ENCODE data around the gene RWDD1.

RWDD1 gene

GRCh38 chr6:116615937-116616736 is 44.8 kb downstream of the RWDD1 start, which contains the start of gene RSPH4A:
RSPH4A (plus strand) TSS chr6:116616479; CDS start chr6:116616624, 145 bp downstream.
- DNase-seq, result peak; percentile 30 to 71 (median 50)

DNA sequence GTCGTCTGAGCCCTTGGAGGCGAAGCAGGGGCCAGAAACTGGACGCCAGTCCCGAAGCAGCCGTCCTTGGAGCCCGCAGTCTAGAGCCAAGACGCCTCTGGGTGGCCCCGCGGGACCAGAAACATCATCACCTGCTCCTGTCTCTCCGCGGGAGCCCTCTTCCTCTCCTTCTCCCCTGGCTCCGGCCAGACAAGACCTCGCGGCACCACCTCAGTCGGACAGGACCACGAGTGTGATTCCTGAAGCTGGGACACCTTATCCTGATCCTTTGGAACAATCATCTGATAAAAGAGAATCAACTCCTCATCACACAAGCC is 45.4 kb downstream of the RWDD1 start:
- DNase-seq, result peak in 3 of 6 experiments; percentile 1 to 17 (median 14)

DNA sequence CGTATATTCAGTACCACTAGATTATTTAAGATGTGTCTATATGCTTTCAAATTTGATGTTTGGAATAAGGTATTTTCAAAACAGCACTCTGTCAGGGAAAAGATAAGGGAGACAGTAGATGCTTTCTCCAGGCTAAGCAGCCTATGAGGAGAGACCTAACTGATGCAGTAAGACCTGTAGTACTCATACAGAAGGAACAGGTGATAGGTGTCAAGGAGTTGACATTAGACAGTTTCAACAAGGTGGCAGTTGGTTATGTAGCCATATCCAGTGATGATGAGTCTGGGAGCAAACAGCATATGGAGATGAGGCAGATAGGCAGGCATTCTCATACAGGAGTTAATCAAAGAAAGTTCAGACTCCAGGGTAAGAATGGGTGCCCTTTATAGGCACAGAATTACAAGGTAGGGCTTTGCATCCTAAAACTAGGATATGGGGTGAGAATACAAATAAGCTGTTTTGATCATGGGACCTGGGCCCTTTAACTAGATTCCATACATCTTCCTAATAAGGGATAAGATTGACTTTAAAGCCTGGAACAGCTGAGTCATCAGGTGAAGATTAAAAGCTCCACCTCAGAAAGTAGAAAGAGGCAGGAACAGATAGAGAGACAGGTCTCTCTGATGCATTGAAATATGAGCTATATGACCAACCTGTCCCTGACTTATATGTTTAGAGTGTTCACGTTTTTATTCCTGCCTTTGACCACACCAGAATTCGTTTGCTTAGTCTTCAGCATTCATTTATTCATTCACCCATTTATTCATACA is 52.9 kb downstream of the RWDD1 start:
- no peak for DNase-seq

DNA sequence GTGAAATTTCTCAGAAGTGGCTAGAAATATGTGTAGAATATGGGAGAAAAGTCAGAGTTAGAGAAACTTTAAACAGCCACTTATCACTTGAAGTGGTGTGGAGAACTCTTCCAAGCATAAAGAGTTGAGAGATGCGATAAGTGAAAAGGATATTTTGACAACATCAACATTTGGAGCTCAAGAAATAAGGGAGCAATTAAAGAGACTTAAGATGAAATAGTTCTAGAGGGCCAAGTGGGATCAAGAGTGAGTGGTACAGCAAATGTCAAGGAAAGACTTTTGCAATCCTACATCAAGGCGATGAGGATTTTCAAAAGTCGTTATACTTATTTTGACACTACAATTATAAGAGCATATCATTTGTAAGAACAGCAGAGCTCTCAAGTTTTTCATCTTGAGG is 54.6 kb downstream of the RWDD1 start:
- DNase-seq, result no peak

DNA sequence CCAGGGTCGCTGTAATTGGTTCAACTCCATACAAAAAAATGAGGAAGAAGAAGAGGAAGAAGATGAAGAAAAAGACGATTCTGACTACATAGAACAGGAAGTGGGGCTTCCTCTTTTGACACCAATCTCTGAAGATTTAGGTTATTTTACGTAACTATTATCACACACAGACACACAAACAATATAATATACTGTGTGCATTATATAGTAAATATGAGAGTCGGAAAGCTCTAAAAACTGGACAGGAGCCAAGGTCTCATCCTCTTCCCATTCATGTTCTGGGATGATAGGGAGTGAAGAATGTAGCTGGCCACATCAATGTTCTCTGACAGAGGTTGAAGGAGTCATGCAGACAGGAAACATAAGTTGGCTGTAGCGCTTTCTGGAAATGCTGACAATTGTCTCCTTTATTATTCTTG is 58.3 kb downstream of the RWDD1 start:
- DNase-seq, result no peak

DNA sequence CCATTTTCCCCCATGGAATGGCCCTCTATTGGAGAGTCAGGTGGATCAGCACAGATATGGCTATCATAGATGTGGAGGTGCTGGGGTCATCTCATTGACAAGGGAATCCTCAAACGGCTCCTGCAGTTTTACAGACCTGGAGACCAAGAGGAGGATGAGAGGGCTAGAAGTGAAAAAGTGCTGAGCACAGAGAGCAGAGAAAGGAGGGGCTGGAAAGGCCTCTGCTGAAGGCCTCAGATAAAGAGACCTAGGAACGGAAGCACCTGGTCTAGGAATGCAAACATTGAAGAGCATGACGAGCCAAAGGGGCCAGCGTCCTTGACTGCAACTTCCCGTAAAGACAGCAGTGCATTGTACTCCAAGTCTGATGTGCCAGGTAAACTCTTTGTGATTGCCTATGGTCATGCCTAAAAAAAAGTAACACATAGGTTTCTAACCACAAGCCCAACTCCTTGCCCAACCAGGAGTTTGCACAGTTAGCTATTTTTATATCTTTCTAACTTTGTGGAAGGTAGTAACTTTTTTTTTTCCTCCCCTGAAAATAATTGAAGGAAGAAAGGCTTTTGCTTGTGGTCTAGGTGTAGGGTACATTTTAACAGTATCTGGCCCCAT is 60.2 kb downstream of the RWDD1 start:
- no peak for DNase-seq

DNA sequence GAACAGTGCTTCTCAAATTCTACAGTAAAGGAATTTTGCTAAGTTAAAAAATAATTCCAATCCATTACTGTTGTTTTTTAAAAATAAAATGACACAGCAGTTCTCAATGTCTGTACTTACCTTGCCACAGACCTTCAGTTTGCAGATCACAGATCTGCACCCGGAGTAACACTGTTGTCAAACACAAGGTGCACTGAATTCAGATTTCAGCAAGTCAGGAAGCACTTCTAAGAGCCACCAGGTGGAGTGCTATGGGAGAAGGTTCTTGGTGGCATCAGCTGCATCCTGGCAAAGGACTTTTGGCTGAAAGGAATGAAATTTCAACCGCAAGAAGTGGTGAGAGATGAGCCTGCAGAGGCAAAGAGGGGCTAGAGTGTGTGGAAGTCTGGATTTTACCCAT is 62.4 kb downstream of the RWDD1 start:
- no peak for DNase-seq

All from stimulated activated naive CD4-positive, alpha-beta T cell (primary cell).